GM19463 (cell line): ENCODE measurements around the gene JMJD6.
A peak's percentile ranks its signal among the peaks of the same experiment; 100 is the strongest.

Source experiments
- ATAC-seq: cut with Tn5 transposase; IDR thresholded peaks from one replicate; pipeline ENCODE4 v1.9.1; 2021; ENCODE audit warnings: mild to moderate bottlenecking, moderate library complexity; ENCODE audit not compliant: unreplicated experiment

The JMJD6 gene

GRCh38 chr17:76683011-76683755 lies 43.2 kb downstream of the JMJD6 start:
- no peak for ATAC-seq

GRCh38 chr17:76682296-76682695 lies 44.1 kb downstream of the JMJD6 start:
- no peak for ATAC-seq

- no peak for ATAC-seq
These were observed 44.9 kb downstream of the JMJD6 start for GRCh38 chr17:76681222-76682137.

- ATAC-seq: no peak
These were observed 47.2 kb downstream of the JMJD6 start for GRCh38 chr17:76679239-76679638.

GRCh38 chr17:76678330-76678729 lies 48.1 kb downstream of the JMJD6 start:
- ATAC-seq: no peak

- no peak for ATAC-seq
These were observed 49.0 kb downstream of the JMJD6 start for GRCh38 chr17:76677406-76677805.

- ATAC-seq: no peak
These were observed 49.8 kb downstream of the JMJD6 start for GRCh38 chr17:76676629-76677028.

- no peak for ATAC-seq
These were observed 50.8 kb downstream of the JMJD6 start for GRCh38 chr17:76675648-76676047.

- ATAC-seq: no peak
These were observed 51.8 kb downstream of the JMJD6 start for GRCh38 chr17:76674600-76674999.

- no peak for ATAC-seq
These were observed 52.7 kb downstream of the JMJD6 start for GRCh38 chr17:76673729-76674128.

- no peak for ATAC-seq
These were observed 53.5 kb downstream of the JMJD6 start for GRCh38 chr17:76672892-76673291.

GRCh38 chr17:76672270-76672851 lies 54.0 kb downstream of the JMJD6 start:
- no peak for ATAC-seq

GRCh38 chr17:76671912-76672262 lies 54.5 kb downstream of the JMJD6 start:
- ATAC-seq: no peak

- ATAC-seq: peak; percentile 98
These were observed 55.1 kb downstream of the JMJD6 start for GRCh38 chr17:76671123-76671911.

GRCh38 chr17:76670718-76671122 lies 55.7 kb downstream of the JMJD6 start:
- ATAC-seq: no peak

- ATAC-seq: no peak
These were observed 56.2 kb downstream of the JMJD6 start for GRCh38 chr17:76670020-76670717.
